IPS-20b (cell line): Measurements from ENCODE around the gene CTXN3.

Source experiments
- H3K27ac ChIP-seq: one replicate; pipeline ENCODE4 v1.5.1; 2013; ENCODE audit warnings: low read length
- H3K27me3 ChIP-seq: 2 replicates; pipeline ENCODE4 v1.6.1; 2013; ENCODE audit warnings: mild to moderate bottlenecking, low read length, inconsistent platforms; ENCODE audit not compliant: insufficient read depth
- H3K36me3 ChIP-seq: 2 replicates; pipeline ENCODE4 v1.6.1; 2013; ENCODE audit warnings: low read depth, mild to moderate bottlenecking, inconsistent platforms, low read length, moderate library complexity; ENCODE audit not compliant: insufficient read depth
- H3K4me1 ChIP-seq: 2 replicates; pipeline ENCODE4 v1.6.1; 2013; ENCODE audit warnings: mild to moderate bottlenecking, control low read depth, inconsistent platforms, low read length, moderate library complexity; ENCODE audit not compliant: insufficient read depth
- H3K4me3 ChIP-seq: 2 replicates; pipeline ENCODE4 v1.5.1; 2013; ENCODE audit warnings: mild to moderate bottlenecking, low read length, inconsistent platforms
- H3K9ac ChIP-seq: 2 replicates; pipeline ENCODE4 v1.6.1; 2013; ENCODE audit warnings: low read depth, mild to moderate bottlenecking, inconsistent platforms, low read length, moderate library complexity
- H3K9me3 ChIP-seq: 2 replicates; pipeline ENCODE4 v1.6.1; 2013; ENCODE audit warnings: mild to moderate bottlenecking, low read depth, low read length, inconsistent platforms; ENCODE audit not compliant: insufficient read depth

Gene CTXN3

DNA sequence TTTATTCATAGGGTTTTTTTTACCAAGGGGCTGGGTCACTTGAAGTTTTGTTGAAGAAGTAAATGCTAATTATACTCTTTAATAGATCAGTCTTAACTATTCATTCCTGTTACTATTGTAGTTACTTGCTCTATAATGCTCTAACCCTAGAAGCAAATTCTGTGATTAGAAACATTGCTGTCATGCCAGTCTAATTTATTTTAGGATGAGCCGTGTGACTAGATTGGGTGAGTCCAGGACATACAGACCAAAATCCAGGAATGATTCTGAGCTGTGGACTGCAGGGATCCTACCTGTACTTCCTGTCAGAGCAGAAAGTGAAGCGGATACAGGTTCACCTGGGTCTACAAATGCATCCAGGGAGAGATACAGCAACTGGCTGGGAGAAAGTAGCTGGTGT, 53.6 kb downstream of the CTXN3 start:
- Histone ChIP-seq H3K9ac (no peak overlapping the region), H3K36me3 (no peaks in the 10 kb centered on the region), H3K27me3 (no peaks in the 10 kb centered on the region), H3K27ac (no peak overlapping the region), H3K9me3 (no peaks in the 10 kb centered on the region), H3K4me3 (no peak overlapping the region), H3K4me1 (peaks cover 5% of the 10 kb centered on the region; the same call in 1 of the 2 replicates)

DNA sequence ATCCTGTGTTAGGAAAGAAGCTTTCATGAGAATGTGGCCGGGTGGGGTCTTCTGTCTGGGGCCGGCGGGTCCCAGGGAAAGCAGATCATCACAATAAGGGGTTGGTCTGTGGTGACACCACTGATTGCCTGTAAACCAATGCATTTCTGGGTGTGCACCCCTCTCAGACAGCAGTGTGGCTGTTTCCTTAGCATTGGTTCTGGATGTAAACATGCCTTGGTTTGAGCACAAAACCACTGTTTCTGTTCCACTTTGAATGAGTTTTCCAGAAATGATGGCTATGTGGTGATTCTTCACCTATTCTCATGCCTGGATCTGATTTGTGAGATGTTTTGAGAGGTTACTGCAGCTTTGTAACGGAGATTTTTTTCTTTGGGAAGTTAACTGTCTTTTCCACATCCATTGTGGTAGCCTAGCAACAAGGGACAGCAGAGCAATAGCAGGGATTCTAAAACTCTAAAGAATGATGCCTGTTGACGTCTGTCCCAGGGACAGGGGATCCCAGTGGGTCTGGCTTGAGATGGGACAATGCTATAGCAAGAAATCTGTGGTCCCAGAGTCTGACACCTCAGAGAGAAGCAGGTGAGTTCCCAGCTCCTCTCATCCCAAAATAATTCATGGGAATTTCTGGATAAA, 54.2 kb downstream of the CTXN3 start, which contains the start of gene CCDC192:
Gene CCDC192, plus strand, starts transcription at position 466 of the 636 bp plus-strand sequence. Its CDS starts 55 bp downstream, at position 521.
- Histone ChIP-seq H3K9me3 (no peaks in the 10 kb centered on the region), H3K27me3 (no peaks in the 10 kb centered on the region), H3K4me1 (peaks cover 5% of the 10 kb centered on the region; the same call in 1 of the 2 replicates), H3K4me3 (no peak within 1 kb of the TSS), H3K27ac (no peak within 1 kb of the TSS), H3K36me3 (no peaks in the 10 kb centered on the region), H3K9ac (no peak within 1 kb of the TSS)

DNA sequence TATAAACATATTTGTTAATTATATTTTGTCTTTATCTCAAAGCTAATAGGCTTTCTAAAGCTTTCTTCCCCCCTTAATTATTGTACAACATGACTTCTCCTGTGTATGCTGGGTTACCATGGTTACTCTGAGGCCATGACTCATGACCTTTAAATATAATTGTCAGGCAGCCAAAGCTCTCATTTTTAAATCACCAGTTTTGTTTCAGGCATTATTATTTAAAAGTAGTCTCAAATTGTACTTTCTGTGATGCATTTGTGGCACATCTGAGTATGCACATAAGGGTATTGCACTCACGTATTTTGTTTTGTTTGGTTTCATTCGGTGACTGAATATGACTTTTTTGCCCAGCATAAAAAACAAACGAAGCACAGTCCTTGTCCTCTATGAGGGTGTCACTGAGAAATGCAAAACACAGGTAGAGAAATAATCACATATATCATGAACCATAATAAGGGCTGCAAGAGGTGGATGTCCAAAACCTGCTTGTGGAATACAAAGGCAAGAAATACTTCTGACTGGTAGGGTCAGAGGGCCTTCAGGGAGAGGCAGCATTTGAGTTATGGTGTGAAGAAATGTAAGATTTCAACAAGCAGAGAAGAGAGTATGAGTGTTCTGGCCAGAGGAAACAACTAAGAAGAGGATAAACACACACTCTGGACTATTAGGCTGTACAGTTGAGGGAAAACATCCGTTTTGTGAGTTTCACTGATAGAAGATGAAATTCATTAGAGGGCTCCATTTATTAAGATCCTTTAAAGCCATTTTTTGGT, 56.4 kb downstream of the CTXN3 start:
- Histone ChIP-seq H3K4me1 (peaks cover 5% of the 10 kb centered on the region; the same call in 1 of the 2 replicates), H3K27me3 (no peaks in the 10 kb centered on the region), H3K9ac (no peak overlapping the region), H3K9me3 (no peaks in the 10 kb centered on the region), H3K27ac (no peak overlapping the region), H3K4me3 (no peak overlapping the region), H3K36me3 (no peaks in the 10 kb centered on the region)

DNA sequence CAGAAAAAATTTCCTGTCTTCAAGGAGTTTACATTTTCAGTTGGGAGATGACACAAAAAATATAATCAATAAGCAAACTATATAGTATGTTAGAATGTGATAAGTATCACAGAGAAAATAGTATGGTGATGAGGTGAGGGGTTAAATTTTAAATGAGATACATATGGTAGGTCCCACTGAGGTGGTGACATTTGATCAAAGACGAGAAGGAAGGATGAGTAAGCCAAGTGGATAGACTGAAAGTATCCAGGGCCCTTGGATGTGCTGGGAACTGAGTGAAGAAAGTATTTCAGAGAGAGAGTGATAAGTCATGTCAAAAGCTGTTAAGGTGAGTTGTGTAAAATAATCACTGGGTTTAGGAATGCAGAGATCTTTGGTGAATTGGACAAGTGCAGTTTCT, 57.8 kb downstream of the CTXN3 start:
- H3K9ac ChIP-seq: no peak overlapping the region
- no peaks in the 10 kb centered on the region for H3K9me3 ChIP-seq
- peaks cover 5% of the 10 kb centered on the region; the same call in 1 of the 2 replicates for H3K4me1 ChIP-seq
- H3K27ac ChIP-seq: no peak overlapping the region
- no peaks in the 10 kb centered on the region for H3K36me3 ChIP-seq
- no peaks in the 10 kb centered on the region for H3K27me3 ChIP-seq
- H3K4me3 ChIP-seq: no peak overlapping the region

DNA sequence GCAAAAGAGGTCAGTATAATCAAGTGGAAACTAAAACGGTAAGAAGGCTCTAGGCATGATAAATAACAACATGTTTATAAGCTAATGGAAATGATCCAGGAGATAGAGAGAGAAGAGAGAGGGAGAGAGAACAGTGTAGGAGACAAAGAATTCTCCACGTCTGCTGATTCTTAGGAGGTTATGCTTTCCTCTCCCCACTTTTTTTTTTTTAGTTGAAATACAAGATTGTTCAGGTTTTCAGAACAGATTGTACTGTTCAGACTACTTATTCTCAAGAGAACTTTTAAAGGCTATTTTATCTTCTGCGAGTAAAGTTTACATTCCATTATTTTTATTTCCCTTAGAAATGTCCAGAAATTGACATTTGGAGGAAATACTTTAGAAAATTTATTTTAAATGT, 58.3 kb downstream of the CTXN3 start:
- Histone ChIP-seq H3K27me3 (no peaks in the 10 kb centered on the region), H3K27ac (no peak overlapping the region), H3K4me3 (no peak overlapping the region), H3K9me3 (no peaks in the 10 kb centered on the region), H3K9ac (no peak overlapping the region), H3K36me3 (no peaks in the 10 kb centered on the region), H3K4me1 (peaks cover 5% of the 10 kb centered on the region; the same call in 1 of the 2 replicates)
